Measurements from ENCODE around the gene NEAT1. TPM values are rescaled to one million over a fixed set of nuclear protein-coding genes. Genes with fewer than 3 reads are reported as not detected.

NEAT1 gene
- total and polyA plus RNA-seq, 9 of the 15 experiments (the other 6 are each of a cell fraction or from before 2014, with no cell fraction given), result 20.1 to 389 (median 62.8) TPM

- TF ChIP-seq, protein P1, sequence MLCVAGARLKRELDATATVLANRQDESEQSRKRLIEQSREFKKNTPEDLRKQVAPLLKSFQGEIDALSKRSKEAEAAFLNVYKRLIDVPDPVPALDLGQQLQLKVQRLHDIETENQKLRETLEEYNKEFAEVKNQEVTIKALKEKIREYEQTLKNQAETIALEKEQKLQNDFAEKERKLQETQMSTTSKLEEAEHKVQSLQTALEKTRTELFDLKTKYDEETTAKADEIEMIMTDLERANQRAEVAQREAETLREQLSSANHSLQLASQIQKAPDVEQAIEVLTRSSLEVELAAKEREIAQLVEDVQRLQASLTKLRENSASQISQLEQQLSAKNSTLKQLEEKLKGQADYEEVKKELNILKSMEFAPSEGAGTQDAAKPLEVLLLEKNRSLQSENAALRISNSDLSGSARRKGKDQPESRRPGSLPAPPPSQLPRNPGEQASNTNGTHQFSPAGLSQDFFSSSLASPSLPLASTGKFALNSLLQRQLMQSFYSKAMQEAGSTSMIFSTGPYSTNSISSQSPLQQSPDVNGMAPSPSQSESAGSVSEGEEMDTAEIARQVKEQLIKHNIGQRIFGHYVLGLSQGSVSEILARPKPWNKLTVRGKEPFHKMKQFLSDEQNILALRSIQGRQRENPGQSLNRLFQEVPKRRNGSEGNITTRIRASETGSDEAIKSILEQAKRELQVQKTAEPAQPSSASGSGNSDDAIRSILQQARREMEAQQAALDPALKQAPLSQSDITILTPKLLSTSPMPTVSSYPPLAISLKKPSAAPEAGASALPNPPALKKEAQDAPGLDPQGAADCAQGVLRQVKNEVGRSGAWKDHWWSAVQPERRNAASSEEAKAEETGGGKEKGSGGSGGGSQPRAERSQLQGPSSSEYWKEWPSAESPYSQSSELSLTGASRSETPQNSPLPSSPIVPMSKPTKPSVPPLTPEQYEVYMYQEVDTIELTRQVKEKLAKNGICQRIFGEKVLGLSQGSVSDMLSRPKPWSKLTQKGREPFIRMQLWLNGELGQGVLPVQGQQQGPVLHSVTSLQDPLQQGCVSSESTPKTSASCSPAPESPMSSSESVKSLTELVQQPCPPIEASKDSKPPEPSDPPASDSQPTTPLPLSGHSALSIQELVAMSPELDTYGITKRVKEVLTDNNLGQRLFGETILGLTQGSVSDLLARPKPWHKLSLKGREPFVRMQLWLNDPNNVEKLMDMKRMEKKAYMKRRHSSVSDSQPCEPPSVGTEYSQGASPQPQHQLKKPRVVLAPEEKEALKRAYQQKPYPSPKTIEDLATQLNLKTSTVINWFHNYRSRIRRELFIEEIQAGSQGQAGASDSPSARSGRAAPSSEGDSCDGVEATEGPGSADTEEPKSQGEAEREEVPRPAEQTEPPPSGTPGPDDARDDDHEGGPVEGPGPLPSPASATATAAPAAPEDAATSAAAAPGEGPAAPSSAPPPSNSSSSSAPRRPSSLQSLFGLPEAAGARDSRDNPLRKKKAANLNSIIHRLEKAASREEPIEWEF (CRISPR knock-in tag; IDR thresholded peaks at IDR 0.05), result no peak
- TF ChIP-seq RNF2 (IDR thresholded peaks at IDR 0.05) (0 out of 2 replicates have a peak, but pooled peaks have one; percentile 32), CCAR2 (IDR thresholded peaks at IDR 0.05; ENCODE audit: low read depth, low read length) (no peak), ZNF707 (CRISPR knock-in tag; conservative IDR thresholded peaks at IDR 0.05) (no peak), MAFF (IDR thresholded peaks at IDR 0.05; ENCODE audit: low read length) (no peak; the same call in 1 of the 2 replicates), BHLHE40 (IDR thresholded peaks at IDR 0.05; ENCODE audit: low read length) (no peak), BMI1 (IDR thresholded peaks at IDR 0.05; ENCODE audit: low read length) (no peak), MCM7 (IDR thresholded peaks at IDR 0.05) (no peak), NR2C1 (IDR thresholded peaks at IDR 0.05) (no peak), NR2C1 (tag; IDR thresholded peaks at IDR 0.05) (no peak), GTF2B (IDR thresholded peaks at IDR 0.05; ENCODE audit: extremely low read depth, insufficient read length) (no peak)
- TF ChIP-seq, protein P2, sequence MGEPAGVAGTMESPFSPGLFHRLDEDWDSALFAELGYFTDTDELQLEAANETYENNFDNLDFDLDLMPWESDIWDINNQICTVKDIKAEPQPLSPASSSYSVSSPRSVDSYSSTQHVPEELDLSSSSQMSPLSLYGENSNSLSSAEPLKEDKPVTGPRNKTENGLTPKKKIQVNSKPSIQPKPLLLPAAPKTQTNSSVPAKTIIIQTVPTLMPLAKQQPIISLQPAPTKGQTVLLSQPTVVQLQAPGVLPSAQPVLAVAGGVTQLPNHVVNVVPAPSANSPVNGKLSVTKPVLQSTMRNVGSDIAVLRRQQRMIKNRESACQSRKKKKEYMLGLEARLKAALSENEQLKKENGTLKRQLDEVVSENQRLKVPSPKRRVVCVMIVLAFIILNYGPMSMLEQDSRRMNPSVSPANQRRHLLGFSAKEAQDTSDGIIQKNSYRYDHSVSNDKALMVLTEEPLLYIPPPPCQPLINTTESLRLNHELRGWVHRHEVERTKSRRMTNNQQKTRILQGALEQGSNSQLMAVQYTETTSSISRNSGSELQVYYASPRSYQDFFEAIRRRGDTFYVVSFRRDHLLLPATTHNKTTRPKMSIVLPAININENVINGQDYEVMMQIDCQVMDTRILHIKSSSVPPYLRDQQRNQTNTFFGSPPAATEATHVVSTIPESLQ (CRISPR knock-in tag; IDR thresholded peaks at IDR 0.05), result no peak
- TF ChIP-seq, protein P3, sequence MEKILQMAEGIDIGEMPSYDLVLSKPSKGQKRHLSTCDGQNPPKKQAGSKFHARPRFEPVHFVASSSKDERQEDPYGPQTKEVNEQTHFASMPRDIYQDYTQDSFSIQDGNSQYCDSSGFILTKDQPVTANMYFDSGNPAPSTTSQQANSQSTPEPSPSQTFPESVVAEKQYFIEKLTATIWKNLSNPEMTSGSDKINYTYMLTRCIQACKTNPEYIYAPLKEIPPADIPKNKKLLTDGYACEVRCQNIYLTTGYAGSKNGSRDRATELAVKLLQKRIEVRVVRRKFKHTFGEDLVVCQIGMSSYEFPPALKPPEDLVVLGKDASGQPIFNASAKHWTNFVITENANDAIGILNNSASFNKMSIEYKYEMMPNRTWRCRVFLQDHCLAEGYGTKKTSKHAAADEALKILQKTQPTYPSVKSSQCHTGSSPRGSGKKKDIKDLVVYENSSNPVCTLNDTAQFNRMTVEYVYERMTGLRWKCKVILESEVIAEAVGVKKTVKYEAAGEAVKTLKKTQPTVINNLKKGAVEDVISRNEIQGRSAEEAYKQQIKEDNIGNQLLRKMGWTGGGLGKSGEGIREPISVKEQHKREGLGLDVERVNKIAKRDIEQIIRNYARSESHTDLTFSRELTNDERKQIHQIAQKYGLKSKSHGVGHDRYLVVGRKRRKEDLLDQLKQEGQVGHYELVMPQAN (IDR thresholded peaks at IDR 0.05; ENCODE audit: borderline replicate concordance), result no peak
- TF ChIP-seq, protein P4, sequence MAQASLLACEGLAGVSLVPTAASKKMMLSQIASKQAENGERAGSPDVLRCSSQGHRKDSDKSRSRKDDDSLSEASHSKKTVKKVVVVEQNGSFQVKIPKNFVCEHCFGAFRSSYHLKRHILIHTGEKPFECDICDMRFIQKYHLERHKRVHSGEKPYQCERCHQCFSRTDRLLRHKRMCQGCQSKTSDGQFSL (CRISPR knock-in tag; IDR thresholded peaks at IDR 0.05), result no peak; the same call in 1 of the 2 replicates
- TF ChIP-seq, protein P4 (tag; IDR thresholded peaks at IDR 0.05), result no peak
Measured at GRCh38 chr11:65425971-65426838, 3.6 kb downstream of the NEAT1 start (continued).

All from K562 (cell line).